GM23248 (cell line): ENCODE measurements around the gene TMIGD2. TPM values are rescaled to one million over a fixed set of nuclear protein-coding genes. Genes with fewer than 3 reads are reported as not detected.
"Not testable (repeated sequence)": the region's sequence is repeated elsewhere in the genome, so short reads cannot be mapped to it uniquely, and the experiment has no call there.

Source experiments
- DNase-seq: peaks from one replicate; pipeline ENCODE4 v3.0.0-alpha.2; 2015
- H2AFZ ChIP-seq: fragments of 200-600 bp; sonication (generic); 2 replicates; pipeline ENCODE4 v1.6.1; 2016; ENCODE audit warnings: antibody characterized with exemption
- H3F3A ChIP-seq: fragments of 200-600 bp; sonication (generic); 2 replicates; pipeline ENCODE4 v1.6.1; 2016; ENCODE audit warnings: mild to moderate bottlenecking, antibody characterized with exemption, mixed run types; ENCODE audit not compliant: insufficient read depth
- H3K27ac ChIP-seq: fragments of 200-600 bp; sonication (generic); 2 replicates; pipeline ENCODE4 v1.5.1; 2016; ENCODE audit warnings: mild to moderate bottlenecking
- H3K27me3 ChIP-seq: fragments of 200-600 bp; sonication (generic); replicated peaks from 2 replicates; pipeline ENCODE4 v1.6.1; 2016; ENCODE audit warnings: mild to moderate bottlenecking; ENCODE audit not compliant: insufficient read depth
- H3K36me3 ChIP-seq: fragments of 200-600 bp; sonication (generic); 2 replicates; pipeline ENCODE4 v1.6.1; 2016; ENCODE audit warnings: low read depth, mild to moderate bottlenecking
- H3K4me1 ChIP-seq: fragments of 200-600 bp; sonication (generic); 2 replicates; pipeline ENCODE4 v1.6.1; 2016; ENCODE audit warnings: mild to moderate bottlenecking; ENCODE audit not compliant: insufficient read depth
- H3K4me2 ChIP-seq: fragments of 200-600 bp; sonication (generic); one replicate; pipeline ENCODE4 v1.6.1; 2016; ENCODE audit warnings: mild to moderate bottlenecking; ENCODE audit not compliant: unreplicated experiment
- H3K4me3 ChIP-seq: fragments of 200-600 bp; sonication (generic); 2 replicates; pipeline ENCODE4 v1.5.1; 2016; ENCODE audit warnings: mild to moderate bottlenecking
- H3K79me2 ChIP-seq: fragments of 200-600 bp; sonication (generic); 2 replicates; pipeline ENCODE4 v1.6.1; 2016; ENCODE audit warnings: mild to moderate bottlenecking; ENCODE audit not compliant: insufficient read depth
- H3K9ac ChIP-seq: fragments of 200-600 bp; sonication (generic); 2 replicates; pipeline ENCODE4 v1.6.1; 2016; ENCODE audit warnings: mild to moderate bottlenecking
- H3K9me2 ChIP-seq: fragments of 200-600 bp; sonication (generic); 2 replicates; pipeline ENCODE4 v1.6.1; 2016; ENCODE audit warnings: mixed run types, mild to moderate bottlenecking, moderate library complexity; ENCODE audit not compliant: insufficient read depth
- H3K9me3 ChIP-seq: fragments of 200-600 bp; sonication (generic); one replicate; pipeline ENCODE4 v1.6.1; 2017; ENCODE audit warnings: low read depth
- H4K20me1 ChIP-seq: fragments of 200-600 bp; sonication (generic); 2 replicates; pipeline ENCODE4 v1.6.0; 2016; ENCODE audit not compliant: insufficient read depth
- EZH2 ChIP-seq: fragments of 200-600 bp; sonication (generic); IDR thresholded peaks from 2 replicates; pipeline ENCODE4 v1.6.1; 2018; ENCODE audit warnings: antibody characterized with exemption, mild to moderate bottlenecking; ENCODE audit not compliant: insufficient read depth, poor library complexity, severe bottlenecking
- EZH2phosphoT487 ChIP-seq: fragments of 200-600 bp; sonication (generic); IDR thresholded peaks from 2 replicates; pipeline ENCODE4 v1.6.1; 2018; ENCODE audit warnings: antibody characterized with exemption, moderate library complexity, mild to moderate bottlenecking, low read depth; ENCODE audit not compliant: insufficient read depth
- whole genome bisulfite sequencing, 2 experiments: methylation state at CpG; one replicate each; pipeline ENCODE4 v1.1.6; 2015 to 2017; ENCODE audit warnings: low lambda C conversion rate in 2 of 2, low coverage in 1 of 2; ENCODE audit errors: missing lambda C conversion rate in 2 of 2; 5-methylcytosine and 5-hydroxymethylcytosine counted together
- in situ Hi-C: fragments of 300-500 bp; cut with MboI; formaldehyde crosslinking; loops from 2 replicates; pipeline ENCODE4 v1.15.0; 2020
- polyA plus RNA-seq: library from polyadenylated mRNA; unstranded; fragments of >200 nt; fragmentation: Nextera tagmentation; extraction: Ambion mirVana; gene quantifications from 2 replicates; pipeline ENCODE4 v1.2.1, GENCODE V29; 2016
- total RNA-seq: library from RNA; depleted of rRNA; stranded (reverse); fragments of >200 nt; shearing (Covaris generic); gene quantifications from 2 replicates; pipeline ENCODE4 v1.2.3, GENCODE V29; 2014

The TMIGD2 gene
- total and polyA plus RNA-seq, 2 experiments from 2014 or later, result not detected

GRCh38 chr19:4329858-4330257, 27.7 kb upstream of the TMIGD2 start:
- 95 to 98% methylated on average over 19 of the region's 19 CpGs for WGBS, 2 experiments
- 0 out of 2 replicates have a peak, but pooled peaks cover 5% of the 10 kb centered on the region for H3K27me3 ChIP-seq
- H3K4me1 ChIP-seq, result no peaks in the 10 kb centered on the region
- no peak overlapping the region for H3K4me2 ChIP-seq
- no peaks in the 10 kb centered on the region for H3F3A ChIP-seq
- H3K79me2 ChIP-seq, result no peaks in the 10 kb centered on the region
- no peaks in the 10 kb centered on the region for H3K36me3 ChIP-seq
- H3K9ac ChIP-seq, result no peak overlapping the region
- no peak overlapping the region for H2AFZ ChIP-seq
- H4K20me1 ChIP-seq, result no peaks in the 10 kb centered on the region
- no peak overlapping the region for H3K27ac ChIP-seq
- no peaks in the 10 kb centered on the region for H3K9me2 ChIP-seq
- in situ Hi-C loops, result no loop called here
- no peak overlapping the region for H3K4me3 ChIP-seq
- H3K9me3 ChIP-seq, result no peaks in the 10 kb centered on the region
- TF ChIP-seq EZH2phosphoT487 (no peak), EZH2 (no peak)
- DNase-seq, result no peak

- H3K36me3 ChIP-seq, H3K9me2 ChIP-seq, DNase-seq, H3K27ac ChIP-seq, H3F3A ChIP-seq, H3K27me3 ChIP-seq, in situ Hi-C loops, H3K79me2 ChIP-seq, H4K20me1 ChIP-seq, H3K4me1 ChIP-seq, H3K9me3 ChIP-seq: not testable (repeated sequence)
- H3K4me2 ChIP-seq, result peak overlapping the region; percentile 71
- peak overlapping the region; percentile 72 for H3K4me3 ChIP-seq
- H2AFZ ChIP-seq, result peak overlapping the region; percentile 78
- 24 to 26% methylated on average over 25 to 35 of the region's 35 CpGs for WGBS, 2 experiments
- peak overlapping the region; percentile 71 for H3K9ac ChIP-seq
These were observed 26.9 kb upstream of the TMIGD2 start for GRCh38 chr19:4328991-4329681.

DNA sequence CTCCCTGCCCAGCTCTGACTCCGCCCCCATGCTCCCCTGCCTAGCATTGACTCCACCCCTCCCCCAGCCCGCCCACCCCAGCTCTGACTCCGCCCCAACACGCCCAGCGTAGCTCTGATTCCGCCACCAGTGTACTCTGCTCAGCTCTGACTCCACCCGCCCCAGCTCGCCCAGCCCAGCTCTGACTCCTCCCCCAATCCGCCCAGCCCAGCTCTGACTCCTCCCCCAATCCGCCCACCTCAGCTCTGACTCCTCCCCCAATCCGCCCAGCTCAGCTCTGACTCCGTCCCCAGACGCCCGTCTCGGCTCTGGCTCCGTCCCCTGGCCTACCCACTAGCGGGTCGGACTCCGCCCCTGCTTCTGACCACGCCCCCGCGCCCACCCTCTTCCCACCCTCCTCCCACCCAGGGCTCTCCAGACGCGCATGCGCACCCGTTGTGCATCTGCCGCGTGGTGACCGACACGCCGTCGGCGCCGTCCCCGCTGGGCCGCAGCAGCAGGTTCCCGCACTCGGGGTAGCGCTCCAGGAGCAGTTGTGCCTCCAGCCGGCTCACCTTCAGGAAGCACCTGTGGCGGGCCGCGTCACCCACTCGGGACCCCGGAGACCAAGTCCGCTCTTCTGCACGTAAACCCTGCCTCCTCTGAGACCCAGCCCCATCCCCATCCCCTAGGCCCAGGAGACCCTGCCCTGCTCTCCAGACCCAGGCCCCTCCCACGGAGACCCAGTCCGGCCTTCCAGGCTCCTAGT, 26.2 kb upstream of the TMIGD2 start:
- peak; percentile 96 for DNase-seq
- H3K27ac ChIP-seq, result no peak overlapping the region
- WGBS, 2 experiments, result 3 to 7% methylated on average over 18 to 48 of the region's 49 CpGs
- H3K27me3 ChIP-seq, result 0 out of 2 replicates have a peak, but pooled peaks cover 5% of the 10 kb centered on the region
- peak overlapping the region; percentile 71 for H3K9ac ChIP-seq
- peak overlapping the region; percentile 78 for H2AFZ ChIP-seq
- H3K4me3 ChIP-seq, result peak overlapping the region; percentile 72
- no peaks in the 10 kb centered on the region for H3K36me3 ChIP-seq
- TF ChIP-seq EZH2 (no peak), EZH2phosphoT487 (no peak)
- H3F3A ChIP-seq, result no peaks in the 10 kb centered on the region
- H3K4me2 ChIP-seq, result peak overlapping the region; percentile 71
- no peaks in the 10 kb centered on the region for H3K9me3 ChIP-seq
- in situ Hi-C loops, result no loop called here
- no peaks in the 10 kb centered on the region for H3K9me2 ChIP-seq
- H3K4me1 ChIP-seq, result no peaks in the 10 kb centered on the region
- no peaks in the 10 kb centered on the region for H3K79me2 ChIP-seq
- H4K20me1 ChIP-seq, result no peaks in the 10 kb centered on the region

DNA sequence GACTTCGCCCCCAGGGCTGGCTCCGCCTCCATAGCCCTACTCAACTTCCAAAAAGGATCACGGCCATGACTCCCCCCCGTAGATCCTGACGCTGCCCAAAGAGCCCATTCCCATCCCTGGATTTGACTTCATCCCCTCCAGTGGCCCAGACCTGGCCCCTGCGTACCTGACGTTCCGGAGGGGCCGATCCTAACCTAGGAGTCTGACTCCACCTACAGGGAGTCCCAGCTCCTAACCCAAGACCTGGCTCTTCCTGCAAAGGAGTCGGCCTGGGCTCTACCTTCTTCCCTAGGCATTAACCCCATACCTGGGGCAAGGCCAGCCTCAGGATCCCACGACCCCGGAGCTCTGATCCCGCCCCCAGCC, 25.7 kb upstream of the TMIGD2 start:
- no peaks in the 10 kb centered on the region for H3K9me3 ChIP-seq
- TF ChIP-seq EZH2phosphoT487 (no peak), EZH2 (no peak)
- peak overlapping the region; percentile 38 for H3K4me2 ChIP-seq
- H3F3A ChIP-seq, result no peaks in the 10 kb centered on the region
- H3K27me3 ChIP-seq, result 0 out of 2 replicates have a peak, but pooled peaks cover 5% of the 10 kb centered on the region
- peak overlapping the region; percentile 76 for H2AFZ ChIP-seq
- no peak overlapping the region for H3K27ac ChIP-seq
- no peaks in the 10 kb centered on the region for H3K79me2 ChIP-seq
- DNase-seq, result no peak
- WGBS, 2 experiments, result 10 to 11% methylated on average over 9 to 13 of the region's 13 CpGs
- in situ Hi-C loops, result no loop called here
- H3K9ac ChIP-seq, result no peak overlapping the region
- no peaks in the 10 kb centered on the region for H3K9me2 ChIP-seq
- no peaks in the 10 kb centered on the region for H4K20me1 ChIP-seq
- H3K4me3 ChIP-seq, result peak overlapping the region; percentile 66
- no peaks in the 10 kb centered on the region for H3K4me1 ChIP-seq
- H3K36me3 ChIP-seq, result no peaks in the 10 kb centered on the region
